H1 (cell line): ENCODE results near the gene C1QTNF1. TPM values are rescaled to one million over a fixed set of nuclear protein-coding genes. Genes with fewer than 3 reads are reported as not detected.

Source experiments
- CTCF ChIA-PET: fragments of 300-600 bp; sonication (Branson Sonifier 250); formaldehyde crosslinking; loops from one replicate; lab custom pipeline; 2021; ENCODE audit not compliant: partially characterized antibody; lab: Charles Lee
- POLR2A ChIA-PET: fragments of 300-600 bp; sonication (Branson Sonifier 250); formaldehyde crosslinking; loops from one replicate; lab custom pipeline; 2021; ENCODE audit warnings: inconsistent platforms; ENCODE audit not compliant: partially characterized antibody; lab: Charles Lee
- DNase-seq, 2 experiments: peaks; one replicate each; pipeline versions ENCODE4 v3.0.0 to v3.0.0-alpha.2; 2010 to 2022; ENCODE audit warnings: low spot score in 2 of 2, low read depth in 1 of 2, mixed read lengths in 1 of 2
- FAIRE-seq: peaks from 2 replicates; lab custom pipeline; 2011; peaks lifted over from hg19 to GRCh38; lab: Jason Lieb, UNC
- H2AFZ ChIP-seq: 2 replicates; pipeline ENCODE4 v1.8.1; 2012; ENCODE audit warnings: low read length, inconsistent platforms
- H2AK5ac ChIP-seq: 2 replicates; pipeline ENCODE4 v1.6.1; 2013; ENCODE audit warnings: low read depth, low read length
- H2BK120ac ChIP-seq: replicated peaks from 2 replicates; pipeline ENCODE3; 2013; ENCODE audit warnings: low read depth, low read length, inconsistent platforms
- H2BK12ac ChIP-seq: 2 replicates; pipeline ENCODE4 v1.6.1; 2013; ENCODE audit warnings: low read depth, low read length
- H2BK15ac ChIP-seq: 2 replicates; pipeline ENCODE4 v1.6.1; 2013; ENCODE audit warnings: low read length
- H2BK20ac ChIP-seq: 2 replicates; pipeline ENCODE4 v1.6.1; 2013; ENCODE audit warnings: low read length
- H2BK5ac ChIP-seq: 2 replicates; pipeline ENCODE4 v1.6.1; 2013; ENCODE audit warnings: low read depth, low read length
- H3K14ac ChIP-seq: 2 replicates; pipeline ENCODE4 v1.6.1; 2013; ENCODE audit warnings: inconsistent platforms; ENCODE audit not compliant: insufficient read length
- H3K18ac ChIP-seq: 2 replicates; pipeline ENCODE4 v1.6.1; 2013; ENCODE audit warnings: low read length; ENCODE audit errors: extremely low read depth
- H3K23ac ChIP-seq: 2 replicates; pipeline ENCODE4 v1.6.1; 2013; ENCODE audit warnings: inconsistent platforms; ENCODE audit not compliant: insufficient read length
- H3K23me2 ChIP-seq: 2 replicates; pipeline ENCODE4 v1.6.1; 2013; ENCODE audit warnings: low read depth, low read length
- H3K27ac ChIP-seq: 2 replicates; pipeline ENCODE4 v1.6.1; 2011; ENCODE audit warnings: low read depth, low read length, inconsistent platforms
- H3K27me3 ChIP-seq, 4 experiments: replicated peaks in 1 of 4; 1 replicate in 1 of 4; 2 replicates in 3 of 4; pipeline versions ENCODE4 v1.6.1 to v1.8.1; 2011 to 2013; ENCODE audit warnings: low read length in 3 of 4, mild to moderate bottlenecking in 3 of 4, inconsistent platforms in 2 of 4, mixed read lengths in 2 of 4, moderate library complexity in 1 of 4; ENCODE audit not compliant: control insufficient read depth in 3 of 4, insufficient read depth in 3 of 4; ENCODE audit errors: extremely low read depth in 1 of 4
- H3K36me3 ChIP-seq, 4 experiments: 2 replicates each; pipeline versions ENCODE4 v1.6.1 to v1.8.1; 2011 to 2013; ENCODE audit warnings: mild to moderate bottlenecking in 4 of 4, low read length in 3 of 4, moderate library complexity in 2 of 4, control low read depth in 1 of 4, inconsistent platforms in 1 of 4; ENCODE audit not compliant: insufficient read depth in 4 of 4, control insufficient read depth in 2 of 4
- H3K4ac ChIP-seq: replicated peaks from 2 replicates; pipeline ENCODE3; 2013; ENCODE audit warnings: low read length, low read depth, mixed read lengths, inconsistent platforms; ENCODE audit not compliant: insufficient read length
- H3K4me1 ChIP-seq, 4 experiments: replicated peaks in 1 of 4; 1 replicate in 1 of 4; 2 replicates in 3 of 4; pipeline versions ENCODE4 v1.6.1 to v1.8.1; 2011 to 2013; ENCODE audit warnings: low read length in 3 of 4, inconsistent platforms in 2 of 4, mixed read lengths in 1 of 4; ENCODE audit not compliant: insufficient read depth in 4 of 4, control insufficient read depth in 3 of 4
- H3K4me2 ChIP-seq, 2 experiments: 2 replicates each; pipeline versions ENCODE4 v1.6.1 to v1.8.1; 2011 to 2013; ENCODE audit warnings: low read depth in 2 of 2, low read length in 2 of 2, control low read depth in 1 of 2, inconsistent platforms in 1 of 2, mild to moderate bottlenecking in 1 of 2; ENCODE audit not compliant: insufficient read depth in 1 of 2
- H3K4me3 ChIP-seq, 4 experiments: fragments of 200-600, 300-600 bp in 1 of 4; sonication (generic), shearing (Covaris generic), sonication (Bioruptor Twin) in 1 of 4; 2 replicates each; pipeline versions ENCODE4 v1.5.1 to v1.8.1; 2011 to 2016; ENCODE audit warnings: low read length in 4 of 4, low read depth in 3 of 4, control low read depth in 2 of 4, inconsistent platforms in 2 of 4, mild to moderate bottlenecking in 2 of 4, mixed read lengths in 1 of 4, moderate library complexity in 1 of 4; ENCODE audit not compliant: insufficient read depth in 2 of 4; ENCODE audit errors: extremely low read depth in 1 of 4
- H3K56ac ChIP-seq: replicated peaks from 2 replicates; pipeline ENCODE3; 2013; ENCODE audit warnings: low read depth, mild to moderate bottlenecking, mixed read lengths, low read length, inconsistent platforms; ENCODE audit not compliant: insufficient read length
- H3K79me1 ChIP-seq: 2 replicates; pipeline ENCODE4 v1.6.1; 2013; ENCODE audit warnings: low read depth, low read length, control low read depth
- H3K79me2 ChIP-seq, 2 experiments: 2 replicates each; pipeline versions ENCODE4 v1.6.1 to v1.8.1; 2012 to 2013; ENCODE audit warnings: low read length in 2 of 2, mild to moderate bottlenecking in 2 of 2, inconsistent platforms in 1 of 2; ENCODE audit not compliant: insufficient read depth in 2 of 2, control insufficient read depth in 1 of 2
- H3K9ac ChIP-seq, 4 experiments: replicated peaks in 1 of 4; 1 replicate in 1 of 4; 2 replicates in 3 of 4; pipeline versions ENCODE4 v1.6.1 to v1.8.1; 2011 to 2013; ENCODE audit warnings: low read depth in 3 of 4, low read length in 3 of 4, control low read depth in 2 of 4, mild to moderate bottlenecking in 2 of 4, moderate library complexity in 2 of 4, inconsistent platforms in 1 of 4; ENCODE audit errors: extremely low read depth in 1 of 4
- H3K9me3 ChIP-seq, 2 experiments: 2 replicates each; pipeline versions ENCODE4 v1.6.1 to v1.8.1; 2012 to 2013; ENCODE audit warnings: mild to moderate bottlenecking in 2 of 2, moderate library complexity in 2 of 2, control low read depth in 1 of 2, inconsistent platforms in 1 of 2, low read depth in 1 of 2, low read length in 1 of 2, mixed read lengths in 1 of 2; ENCODE audit not compliant: insufficient read depth in 2 of 2
- H4K20me1 ChIP-seq, 2 experiments: replicated peaks in 1 of 2; 2 replicates each; pipeline versions ENCODE3 to v1.8.1; 2011 to 2013; ENCODE audit warnings: inconsistent platforms in 2 of 2, low read length in 2 of 2, mild to moderate bottlenecking in 1 of 2; ENCODE audit not compliant: insufficient read depth in 2 of 2, control insufficient read depth in 1 of 2
- H4K5ac ChIP-seq: 2 replicates; pipeline ENCODE4 v1.6.1; 2013; ENCODE audit warnings: low read length, low read depth, mixed read lengths, inconsistent platforms; ENCODE audit not compliant: insufficient read length
- H4K8ac ChIP-seq: 2 replicates; pipeline ENCODE4 v1.8.0; 2013; ENCODE audit warnings: mild to moderate bottlenecking, moderate library complexity, low read length, inconsistent platforms; ENCODE audit not compliant: insufficient read depth; ENCODE audit errors: extremely low read depth
- H4K91ac ChIP-seq: replicated peaks from 2 replicates; pipeline ENCODE3; 2013; ENCODE audit warnings: low read length, mixed read lengths, inconsistent platforms; ENCODE audit not compliant: insufficient read length
- HDAC6 ChIP-seq: IDR thresholded peaks from one replicate; pipeline ENCODE4 v1.7.1; 2012; ENCODE audit warnings: low read depth, mild to moderate bottlenecking, inconsistent platforms, low read length, moderate library complexity
- KDM4A ChIP-seq: IDR thresholded peaks from one replicate; pipeline ENCODE4 v1.7.1; 2012; ENCODE audit warnings: low read depth, mild to moderate bottlenecking, moderate library complexity, low read length, inconsistent platforms; ENCODE audit not compliant: severe bottlenecking
- SIN3A ChIP-seq, 2 experiments: IDR thresholded peaks in 1 of 2; conservative IDR thresholded peaks in 1 of 2; 2 replicates each; pipeline ENCODE4 v1.6.1; 2011 to 2012; ENCODE audit warnings: low read length in 2 of 2, improper control_type of control experiment in 1 of 2, low read depth in 1 of 2, mild to moderate bottlenecking in 1 of 2
- SP2 ChIP-seq: IDR thresholded peaks from 2 replicates; pipeline ENCODE4 v1.6.1; 2012; ENCODE audit warnings: mild to moderate bottlenecking, low read length, inconsistent platforms
- SRF ChIP-seq: IDR thresholded peaks from 2 replicates; pipeline ENCODE4 v1.6.1; 2011; ENCODE audit warnings: mild to moderate bottlenecking, low read depth, low read length, moderate library complexity
- WGBS, 2 experiments: shearing (Covaris generic) in 1 of 2; methylation state at CpG; one replicate each; pipeline versions ENCODE4 v1.1.6 to v1.1.7; 2013 to 2015; ENCODE audit warnings: low lambda C conversion rate in 2 of 2, mixed read lengths in 2 of 2, inconsistent platforms in 1 of 2, low coverage in 1 of 2, missing lambda C conversion rate in 1 of 2; ENCODE audit not compliant: insufficient replicate concordance in 2 of 2, insufficient coverage in 1 of 2, insufficient read length in 1 of 2; ENCODE audit errors: extremely low coverage in 1 of 2, missing lambda C conversion rate in 1 of 2; 5-methylcytosine and 5-hydroxymethylcytosine counted together
- polyA plus RNA-seq, 7 experiments: library from polyadenylated mRNA; depleted of rRNA in 3 of 7; stranded (reverse) in 5 of 7; unstranded in 2 of 7; fragments of >200 nt in 5 of 7; fragments of 200-250 nt in 2 of 7; gene quantifications; 1 replicate in 5 of 7; 2 replicates in 1 of 7; 4 replicates in 1 of 7; pipeline versions ENCODE4 v1.2.1 to v1.2.3, GENCODE V29; 2011 to 2013; ENCODE audit warnings: missing spikeins in 2 of 7, mixed read lengths in 2 of 7
- total RNA-seq: library from RNA; stranded (reverse); fragmentation: NEBNext Ultra II Directional; extraction: Animal tissue kit (Norgen Biotek cat#: 25700); gene quantifications from 2 replicates; pipeline ENCODE4 v1.2.1, GENCODE V29; 2021
- TF ChIP-seq, protein P1 (sequence below): IDR thresholded peaks from 2 replicates; pipeline ENCODE4 v1.6.1; 2012; ENCODE audit warnings: inconsistent platforms

The C1QTNF1 gene
- total and polyA plus RNA-seq, 2 of the 8 experiments (the other 6 are each of a cell fraction or from before 2014, with no cell fraction given) = 1.5 to 2.5 TPM

DNA sequence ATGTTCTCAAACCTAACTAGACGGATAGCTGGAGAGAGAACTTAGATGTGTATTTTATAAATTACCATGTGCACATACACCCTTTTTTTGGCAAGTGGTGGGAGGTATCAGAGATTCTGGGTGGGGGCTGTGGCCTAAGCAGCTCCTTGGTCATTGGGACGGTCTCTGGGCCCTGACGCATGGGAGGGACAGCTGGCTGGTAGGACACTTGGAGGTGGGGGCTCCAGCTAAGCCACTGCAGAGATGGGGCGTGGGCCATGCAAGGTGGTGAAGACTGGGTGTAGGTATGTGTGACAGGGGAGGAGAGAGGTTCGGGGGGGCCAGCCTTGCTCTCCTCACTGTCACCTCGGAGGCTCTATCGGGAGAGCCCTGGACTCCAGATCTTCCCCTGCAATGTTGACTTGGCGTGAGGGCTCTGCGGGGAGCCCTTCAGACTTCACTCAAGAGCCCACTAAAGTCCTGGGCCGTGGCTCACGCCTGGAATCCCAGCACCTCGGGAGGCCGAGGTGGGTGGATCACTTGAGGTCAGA is 17.1 kb downstream of the C1QTNF1 start:
- H2AFZ ChIP-seq = no peak overlapping the region
- peaks cover 4% of the 10 kb centered on the region; the same call in 1 of the 2 replicates for H3K23me2 ChIP-seq
- H3K79me2 ChIP-seq = no peaks in the 10 kb centered on the region
- 78% methylated on average over 8 of the region's 13 CpGs; no CpG with 5 or more reads in 1 of the 2 experiments for WGBS, 2 experiments
- H3K14ac ChIP-seq = no peak overlapping the region
- H2BK15ac ChIP-seq = no peak overlapping the region
- H2BK20ac ChIP-seq = no peak overlapping the region
- H2BK12ac ChIP-seq = no peak overlapping the region
- ChIA-PET POLR2A (interaction anchor here (0.7 kb wide), 1 partner anchor 13 kb away, joined by 3 read pairs; no protein-coding TSS in a partner anchor), CTCF (interaction anchor here (0.6 to 4.3 kb wide), 14 partner anchors 8 to 118 kb away, joined by 3 to 26 read pairs (median 8); partner anchors contain the start of gene ENGASE)
- no peaks in the 10 kb centered on the region; a peak in 1 of 8 replicates for H3K36me3 ChIP-seq
- no peak overlapping the region for H4K8ac ChIP-seq
- H4K20me1 ChIP-seq = peaks cover 0 to 12% of the 10 kb centered on the region in 2 experiments
- H2BK5ac ChIP-seq = no peak overlapping the region
- no peaks in the 10 kb centered on the region; a peak in 1 of 4 replicates for H3K9me3 ChIP-seq
- H3K27ac ChIP-seq = no peak overlapping the region
- no peak overlapping the region for H3K23ac ChIP-seq
- H3K79me1 ChIP-seq = peaks cover 8% of the 10 kb centered on the region
- DNase-seq (no peak), FAIRE-seq (no peak)
- H3K4me1 ChIP-seq = no peaks in the 10 kb centered on the region
- H4K5ac ChIP-seq = no peak overlapping the region
- no peak overlapping the region for H3K4me3 ChIP-seq
- no peak overlapping the region for H2BK120ac ChIP-seq
- H3K27me3 ChIP-seq = no peaks in the 10 kb centered on the region; a peak in 1 of 7 replicates
- H2AK5ac ChIP-seq = no peak overlapping the region
- no peak overlapping the region for H3K56ac ChIP-seq
- no peak overlapping the region for H4K91ac ChIP-seq
- H3K4ac ChIP-seq = no peak overlapping the region
- H3K18ac ChIP-seq = no peak overlapping the region
- no peak overlapping the region for H3K9ac ChIP-seq
- H3K4me2 ChIP-seq = no peak overlapping the region
- no peak for TF ChIP-seq KDM4A
- TF ChIP-seq, protein P1, sequence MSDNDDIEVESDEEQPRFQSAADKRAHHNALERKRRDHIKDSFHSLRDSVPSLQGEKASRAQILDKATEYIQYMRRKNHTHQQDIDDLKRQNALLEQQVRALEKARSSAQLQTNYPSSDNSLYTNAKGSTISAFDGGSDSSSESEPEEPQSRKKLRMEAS = no peak
- TF ChIP-seq HDAC6 = no peak
- no peak for TF ChIP-seq SRF
- no peak for TF ChIP-seq SIN3A (conservative IDR thresholded peaks at IDR 0.05 in 1 of 2, IDR thresholded peaks at IDR 0.05 in 1 of 2; ENCODE audit: low read depth in 1 of 2, low read length in 2 of 2)
- no peak for TF ChIP-seq SP2
